Measurements from ENCODE around the gene TMEM207. TPM values are rescaled to one million over a fixed set of nuclear protein-coding genes. Genes with fewer than 3 reads are reported as not detected.

TMEM207 gene
- total RNA-seq, 1 experiment from 2014 or later: not detected

- H3K27me3 Mint-ChIP-seq (ENCODE audit: low read depth): no peaks in the 10 kb centered on the region; the same call in 1 of the 2 replicates
- no peaks in the 10 kb centered on the region for H3K79me1 ChIP-seq (ENCODE audit: insufficient read depth, low read depth, low read length, poor library complexity, severe bottlenecking)
- H2BK20ac ChIP-seq (ENCODE audit: low read depth, low read length, poor library complexity, severe bottlenecking): no peak overlapping the region
- no peak overlapping the region for H3K56ac ChIP-seq (ENCODE audit: insufficient read length, low read depth, low read length)
- H2AK5ac ChIP-seq (ENCODE audit: insufficient read length, low read length): no peak overlapping the region
- no peak overlapping the region for H2BK120ac ChIP-seq (ENCODE audit: low read depth, low read length, poor library complexity, severe bottlenecking)
- no peak overlapping the region for H3K9ac ChIP-seq (ENCODE audit: extremely low read depth, insufficient read length, low read length)
- H3K4me1 Mint-ChIP-seq: 0 out of 4 replicates have a peak, but pooled peaks cover 0 to 2% of the 10 kb centered on the region in 2 experiments
- no peak overlapping the region for H3K18ac ChIP-seq (ENCODE audit: insufficient read length, low read depth, low read length)
- WGBS (ENCODE audit: extremely low coverage, insufficient read length, low lambda C conversion rate): no CpG with 5 or more reads among the region's 2 CpGs
- H3K27me3 ChIP-seq (ENCODE audit: insufficient read depth, low read length): no peaks in the 10 kb centered on the region
- no peaks in the 10 kb centered on the region for H3K36me3 Mint-ChIP-seq (ENCODE audit: insufficient read depth in 1 of 3, low read depth in 3 of 3)
- no peak overlapping the region for H3T11ph ChIP-seq (ENCODE audit: low read length)
- H3K14ac ChIP-seq (ENCODE audit: insufficient read depth, low read length): no peak overlapping the region
- no peak overlapping the region for H3K27ac ChIP-seq (ENCODE audit: insufficient read length, low read depth, low read length)
- H2BK15ac ChIP-seq (ENCODE audit: low read depth, low read length): no peak overlapping the region
- no peak overlapping the region for H2BK5ac ChIP-seq (ENCODE audit: insufficient read length, low read length)
- TF ChIP-seq CTCF (conservative IDR thresholded peaks at IDR 0.05): no peak
- no peak overlapping the region for H4K8ac ChIP-seq (replicated peaks; ENCODE audit: insufficient read length, low read depth, low read length)
- H3K23me2 ChIP-seq (ENCODE audit: insufficient read length, low read depth, low read length, poor library complexity, severe bottlenecking): no peaks in the 10 kb centered on the region
- no peak for DNase-seq
- no peak overlapping the region for H3K4ac ChIP-seq (ENCODE audit: low read depth, low read length)
- no peak overlapping the region for H2AFZ ChIP-seq (ENCODE audit: low read length)
- H3K9me3 Mint-ChIP-seq: peaks cover 0 to 2% of the 10 kb centered on the region in 2 experiments; a peak in 1 of 5 replicates
- no peaks in the 10 kb centered on the region for H3K4me1 ChIP-seq (ENCODE audit: insufficient read depth, low read length)
- no peak overlapping the region for H3K27ac Mint-ChIP-seq
- no peak overlapping the region for H3K4me2 ChIP-seq (ENCODE audit: insufficient read depth, insufficient read length, low read length)
- no peaks in the 10 kb centered on the region for H4K20me1 ChIP-seq (ENCODE audit: control insufficient read depth, insufficient read depth, insufficient read length)
- no peak overlapping the region for H4K91ac ChIP-seq (ENCODE audit: insufficient read length, low read depth, low read length)
- no peak overlapping the region for H3K4me3 Mint-ChIP-seq
- no peak overlapping the region for H4K5ac ChIP-seq (ENCODE audit: insufficient read length, low read depth, low read length)
- H3K79me2 ChIP-seq (ENCODE audit: insufficient read depth, low read length): no peaks in the 10 kb centered on the region
- no peak overlapping the region for H3K23ac ChIP-seq (ENCODE audit: insufficient read length, low read depth, low read length)
- no peak overlapping the region for H2BK12ac ChIP-seq (ENCODE audit: insufficient read length, low read depth, low read length)
- H3K9me3 ChIP-seq (ENCODE audit: control insufficient read depth, low read depth, low read length): no peaks in the 10 kb centered on the region
Measured at GRCh38 chr3:190430906-190431305, 18.8 kb downstream of the TMEM207 start.
